MM.1S (cell line): Measurements from ENCODE around the gene POC1B.

Source experiments
- DNase-seq: peaks from one replicate; pipeline ENCODE4 v3.0.0-alpha.2; 2015
- H2AFZ ChIP-seq: fragments of 300-600 bp; sonication (generic); 2 replicates; pipeline ENCODE4 v1.6.0; 2016; ENCODE audit warnings: antibody characterized with exemption, low read length
- H3F3A ChIP-seq: fragments of 300-600 bp; sonication (generic); 2 replicates; pipeline ENCODE4 v1.6.1; 2016; ENCODE audit warnings: mild to moderate bottlenecking, antibody characterized with exemption, low read length, moderate library complexity, mixed read lengths; ENCODE audit not compliant: insufficient read depth
- H3K27ac ChIP-seq: fragments of 300-600 bp; sonication (generic); 2 replicates; pipeline ENCODE4 v1.5.1; 2016; ENCODE audit warnings: mild to moderate bottlenecking, low read length
- H3K27me3 ChIP-seq: fragments of 300-600 bp; sonication (generic); replicated peaks from 2 replicates; pipeline ENCODE4 v1.6.0; 2016; ENCODE audit warnings: low read length; ENCODE audit not compliant: insufficient read depth
- H3K36me3 ChIP-seq: fragments of 300-600 bp; sonication (generic); replicated peaks from 2 replicates; pipeline ENCODE4 v1.6.1; 2016; ENCODE audit warnings: mild to moderate bottlenecking, low read length, mixed read lengths; ENCODE audit not compliant: insufficient read depth
- H3K4me1 ChIP-seq: fragments of 300-600 bp; sonication (generic); 2 replicates; pipeline ENCODE4 v1.6.1; 2016; ENCODE audit warnings: low read length, mixed read lengths
- H3K4me2 ChIP-seq: fragments of 300-600 bp; sonication (generic); 2 replicates; pipeline ENCODE4 v1.6.0; 2016; ENCODE audit warnings: low read depth, low read length
- H3K4me3 ChIP-seq: fragments of 300-600 bp; sonication (generic); 2 replicates; pipeline ENCODE4 v1.5.1; 2016; ENCODE audit warnings: low read length, mixed read lengths
- H3K79me2 ChIP-seq: fragments of 300-600 bp; sonication (generic); 2 replicates; pipeline ENCODE4 v1.6.1; 2016; ENCODE audit warnings: mixed run types, low read length, mixed read lengths
- H3K9ac ChIP-seq: fragments of 300-600 bp; sonication (generic); 2 replicates; pipeline ENCODE4 v1.6.1; 2016; ENCODE audit warnings: low read length, mixed read lengths
- H3K9me2 ChIP-seq: fragments of 300-600 bp; sonication (generic); replicated peaks from 2 replicates; pipeline ENCODE4 v1.6.1; 2016; ENCODE audit warnings: mild to moderate bottlenecking, low read length, mixed read lengths; ENCODE audit not compliant: insufficient read depth
- H3K9me3 ChIP-seq: fragments of 300-600 bp; sonication (generic); replicated peaks from 2 replicates; pipeline ENCODE4 v1.6.1; 2016; ENCODE audit warnings: mild to moderate bottlenecking, low read length, mixed read lengths; ENCODE audit not compliant: insufficient read depth
- H4K20me1 ChIP-seq: fragments of 300-600 bp; sonication (generic); 2 replicates; pipeline ENCODE4 v1.6.1; 2016; ENCODE audit warnings: mild to moderate bottlenecking, low read length, moderate library complexity, mixed read lengths; ENCODE audit not compliant: insufficient read depth
- CTCF ChIP-seq: fragments of 300-600 bp; sonication (generic); IDR thresholded peaks from 2 replicates; pipeline ENCODE4 v1.5.1; 2016; ENCODE audit warnings: antibody characterized with exemption, low read length, mixed read lengths
- EZH2 ChIP-seq: fragments of 300-600 bp; sonication (generic); optimal IDR thresholded peaks from 2 replicates; pipeline ENCODE3; 2017; ENCODE audit warnings: low read depth, mild to moderate bottlenecking, antibody characterized with exemption, low read length, mixed read lengths
- EZH2phosphoT487 ChIP-seq: fragments of 300-600 bp; sonication (generic); IDR thresholded peaks from 2 replicates; pipeline ENCODE4 v1.6.1; 2018; ENCODE audit warnings: antibody characterized with exemption, low read length

POC1B gene

GRCh38 chr12:89567691-89568239, 41.9 kb upstream of the POC1B start:
- H3K4me3 ChIP-seq: no peak overlapping the region
- H3K36me3 ChIP-seq: no peaks in the 10 kb centered on the region
- DNase-seq: no peak
- H3K4me1 ChIP-seq: no peaks in the 10 kb centered on the region
- H3K27ac ChIP-seq: no peak overlapping the region
- H3K27me3 ChIP-seq: no peaks in the 10 kb centered on the region
- H3K9me2 ChIP-seq: no peaks in the 10 kb centered on the region
- no peaks in the 10 kb centered on the region for H3F3A ChIP-seq
- no peaks in the 10 kb centered on the region for H3K9me3 ChIP-seq
- no peak overlapping the region for H3K9ac ChIP-seq
- TF ChIP-seq EZH2phosphoT487 (no peak), EZH2 (no peak), CTCF (no peak)
- H4K20me1 ChIP-seq: no peaks in the 10 kb centered on the region
- H2AFZ ChIP-seq: no peak overlapping the region
- no peak overlapping the region for H3K4me2 ChIP-seq
- H3K79me2 ChIP-seq: no peaks in the 10 kb centered on the region

GRCh38 chr12:89566615-89567014, 40.8 kb upstream of the POC1B start:
- no peak overlapping the region for H3K4me2 ChIP-seq
- H3K36me3 ChIP-seq: no peaks in the 10 kb centered on the region
- no peak for DNase-seq
- H3K4me1 ChIP-seq: no peaks in the 10 kb centered on the region
- no peaks in the 10 kb centered on the region for H3K79me2 ChIP-seq
- H3K27ac ChIP-seq: no peak overlapping the region
- no peaks in the 10 kb centered on the region for H3K9me2 ChIP-seq
- H3K9me3 ChIP-seq: no peaks in the 10 kb centered on the region
- H3K4me3 ChIP-seq: no peak overlapping the region
- H3K9ac ChIP-seq: no peak overlapping the region
- H4K20me1 ChIP-seq: no peaks in the 10 kb centered on the region
- no peaks in the 10 kb centered on the region for H3F3A ChIP-seq
- no peaks in the 10 kb centered on the region for H3K27me3 ChIP-seq
- H2AFZ ChIP-seq: no peak overlapping the region
- no peak for TF ChIP-seq EZH2
- TF ChIP-seq EZH2phosphoT487: no peak
- TF ChIP-seq CTCF: no peak

GRCh38 chr12:89565002-89565401, 39.2 kb upstream of the POC1B start:
- no peak for TF ChIP-seq EZH2
- H3K27me3 ChIP-seq: no peaks in the 10 kb centered on the region

GRCh38 chr12:89559753-89560152, 33.9 kb upstream of the POC1B start:
- H4K20me1 ChIP-seq: no peaks in the 10 kb centered on the region
- no peaks in the 10 kb centered on the region for H3K9me3 ChIP-seq
- TF ChIP-seq CTCF (no peak), EZH2phosphoT487 (no peak), EZH2 (no peak)
- H3K4me1 ChIP-seq: no peaks in the 10 kb centered on the region
- H3K36me3 ChIP-seq: no peaks in the 10 kb centered on the region
- no peaks in the 10 kb centered on the region for H3K79me2 ChIP-seq
- H3K9me2 ChIP-seq: no peaks in the 10 kb centered on the region
- no peak for DNase-seq
- H3K27ac ChIP-seq: no peak overlapping the region
- H3K9ac ChIP-seq: no peak overlapping the region
- H3F3A ChIP-seq: no peaks in the 10 kb centered on the region
- no peak overlapping the region for H3K4me2 ChIP-seq
- H3K27me3 ChIP-seq: no peaks in the 10 kb centered on the region
- no peak overlapping the region for H3K4me3 ChIP-seq
- no peak overlapping the region for H2AFZ ChIP-seq

More at GRCh38 chr12:89565002-89565401, 39.2 kb upstream of the POC1B start:
- no peak for DNase-seq
- H2AFZ ChIP-seq: no peak overlapping the region
- no peaks in the 10 kb centered on the region for H3K79me2 ChIP-seq
- no peaks in the 10 kb centered on the region for H3K9me2 ChIP-seq
- H3K9me3 ChIP-seq: no peaks in the 10 kb centered on the region
- no peaks in the 10 kb centered on the region for H3K4me1 ChIP-seq
- H3K4me3 ChIP-seq: no peak overlapping the region
- H3K36me3 ChIP-seq: no peaks in the 10 kb centered on the region
- H3F3A ChIP-seq: no peaks in the 10 kb centered on the region
- no peak overlapping the region for H3K9ac ChIP-seq
- H4K20me1 ChIP-seq: no peaks in the 10 kb centered on the region
- no peak overlapping the region for H3K4me2 ChIP-seq
- no peak overlapping the region for H3K27ac ChIP-seq
